GM23338 (cell line): ENCODE data around the gene SHISA3. TPM values are rescaled to one million over a fixed set of nuclear protein-coding genes. Genes with fewer than 3 reads are reported as not detected.

Source experiments
- ATAC-seq: fragments of 200-7000 bp; cut with Tn5 transposase; 3 replicates; pipeline ENCODE4 v1.9.1; 2020
- DNase-seq: peaks from one replicate; pipeline ENCODE4 v3.0.0-alpha.2; 2015; ENCODE audit warnings: low spot score
- H2AFZ ChIP-seq: fragments of 200-600 bp; sonication (generic); 2 replicates; pipeline ENCODE4 v1.8.0; 2016; ENCODE audit warnings: antibody characterized with exemption, mild to moderate bottlenecking, moderate library complexity
- H3F3A ChIP-seq: fragments of 200-600 bp; sonication (generic); replicated peaks from 2 replicates; pipeline ENCODE4 v1.8.0; 2017; ENCODE audit warnings: antibody characterized with exemption, mixed run types, low read depth
- H3K27ac ChIP-seq: fragments of 200-600 bp; sonication (generic); 2 replicates; pipeline ENCODE4 v1.6.1; 2016; ENCODE audit warnings: low read depth
- H3K27me3 ChIP-seq: fragments of 200-600 bp; sonication (generic); 2 replicates; pipeline ENCODE4 v1.8.0; 2016; ENCODE audit warnings: mild to moderate bottlenecking, mixed run types, moderate library complexity; ENCODE audit not compliant: insufficient read depth
- H3K36me3 ChIP-seq: fragments of 200-600 bp; sonication (generic); 2 replicates; pipeline ENCODE4 v1.8.0; 2016; ENCODE audit warnings: mild to moderate bottlenecking; ENCODE audit not compliant: insufficient read depth
- H3K4me1 ChIP-seq: fragments of 200-600 bp; sonication (generic); 2 replicates; pipeline ENCODE4 v1.8.0; 2016; ENCODE audit warnings: mild to moderate bottlenecking, moderate library complexity; ENCODE audit not compliant: insufficient read depth
- H3K4me2 ChIP-seq: fragments of 200-600 bp; sonication (generic); 2 replicates; pipeline ENCODE4 v1.7.1; 2017; ENCODE audit warnings: mixed run types
- H3K4me3 ChIP-seq: fragments of 200-600 bp; sonication (generic); 2 replicates; pipeline ENCODE4 v1.6.1; 2016; ENCODE audit warnings: mixed run types
- H3K79me2 ChIP-seq: fragments of 200-600 bp; sonication (generic); replicated peaks from 2 replicates; pipeline ENCODE4 v1.8.0; 2017; ENCODE audit warnings: mild to moderate bottlenecking; ENCODE audit not compliant: insufficient read depth
- H3K9me2 ChIP-seq: fragments of 200-600 bp; sonication (generic); 2 replicates; pipeline ENCODE4 v1.8.0; 2017; ENCODE audit not compliant: insufficient read depth
- H4K20me1 ChIP-seq: fragments of 200-600 bp; sonication (generic); replicated peaks from 2 replicates; pipeline ENCODE4 v1.8.0; 2017; ENCODE audit warnings: mild to moderate bottlenecking; ENCODE audit not compliant: insufficient read depth
- H3K27ac Mint-ChIP-seq: 2 replicates; pipeline ENCODE4 v1.8.0; 2020; ENCODE audit warnings: inconsistent platforms, mild to moderate bottlenecking, moderate library complexity, mixed read lengths
- H3K27me3 Mint-ChIP-seq: 3 replicates; pipeline ENCODE4 v1.8.0; 2022; ENCODE audit warnings: low read depth, mild to moderate bottlenecking, moderate library complexity, mixed read lengths, inconsistent platforms; ENCODE audit not compliant: insufficient read depth, poor library complexity
- H3K36me3 Mint-ChIP-seq: 3 replicates; pipeline ENCODE4 v1.8.0; 2021; ENCODE audit warnings: low read depth, mild to moderate bottlenecking, inconsistent platforms, moderate library complexity, mixed read lengths
- H3K4me1 Mint-ChIP-seq: 3 replicates; pipeline ENCODE4 v1.8.0; 2020; ENCODE audit warnings: mild to moderate bottlenecking, inconsistent platforms, mixed read lengths
- H3K4me3 Mint-ChIP-seq: 3 replicates; pipeline ENCODE4 v1.8.0; 2021; ENCODE audit warnings: moderate library complexity, mild to moderate bottlenecking, inconsistent platforms, mixed read lengths
- H3K9me3 Mint-ChIP-seq: 3 replicates; pipeline ENCODE4 v1.8.0; 2020; ENCODE audit warnings: moderate library complexity, mild to moderate bottlenecking, inconsistent platforms, mixed read lengths
- CREB1 ChIP-seq: fragments of 250-450 bp; sonication (Bioruptor Pico); IDR thresholded peaks from 2 replicates; pipeline ENCODE4 v1.5.0; 2020; ENCODE audit warnings: low read depth, mild to moderate bottlenecking, moderate library complexity
- EZH2 ChIP-seq: fragments of 200-600 bp; sonication (generic); IDR thresholded peaks from one replicate; pipeline ENCODE4 v1.8.0; 2017; ENCODE audit warnings: antibody characterized with exemption, mild to moderate bottlenecking, low read depth; ENCODE audit not compliant: unreplicated experiment
- EZH2phosphoT487 ChIP-seq: fragments of 200-600 bp; sonication (generic); IDR thresholded peaks from one replicate; pipeline ENCODE4 v1.8.1; 2018; ENCODE audit warnings: antibody characterized with exemption; ENCODE audit not compliant: unreplicated experiment
- JUNB ChIP-seq: IDR thresholded peaks from one replicate; pipeline ENCODE4 v1.6.1; 2016; ENCODE audit warnings: antibody characterized with exemption; ENCODE audit not compliant: unreplicated experiment
- NANOG ChIP-seq: IDR thresholded peaks from 2 replicates; pipeline ENCODE4 v1.6.1; 2016; ENCODE audit warnings: antibody characterized with exemption, borderline replicate concordance
- POLR2AphosphoS5 ChIP-seq: IDR thresholded peaks from 2 replicates; pipeline ENCODE4 v1.6.1; 2016; ENCODE audit warnings: antibody characterized with exemption, low read depth
- REST ChIP-seq: IDR thresholded peaks from one replicate; pipeline ENCODE4 v1.6.1; 2018; ENCODE audit warnings: antibody characterized with exemption; ENCODE audit not compliant: unreplicated experiment
- STAT1 ChIP-seq: IDR thresholded peaks from one replicate; pipeline ENCODE4 v1.6.1; 2016; ENCODE audit warnings: antibody characterized with exemption; ENCODE audit not compliant: unreplicated experiment
- ZNF114 ChIP-seq: fragments of 250-450 bp; sonication (Bioruptor Pico); IDR thresholded peaks from 2 replicates; pipeline ENCODE4 v1.5.0; 2020; ENCODE audit warnings: mild to moderate bottlenecking, moderate library complexity
- ZNF331 ChIP-seq: fragments of 250-450 bp; sonication (Bioruptor Pico); IDR thresholded peaks from 2 replicates; pipeline ENCODE4 v1.5.0; 2020; ENCODE audit warnings: low read depth, mild to moderate bottlenecking, moderate library complexity
- ZNF462 ChIP-seq: fragments of 250-450 bp; sonication (Bioruptor Pico); IDR thresholded peaks from 2 replicates; pipeline ENCODE4 v1.5.0; 2020; ENCODE audit warnings: mild to moderate bottlenecking, moderate library complexity
- polyA plus RNA-seq: library from polyadenylated mRNA; unstranded; fragments of >200 nt; fragmentation: Nextera tagmentation; extraction: Ambion mirVana; gene quantifications from 2 replicates; pipeline ENCODE4 v1.2.1, GENCODE V29; 2016
- total RNA-seq: library from RNA; depleted of rRNA; stranded (reverse); fragments of >200 nt; shearing (Covaris generic); gene quantifications from 2 replicates; pipeline ENCODE4 v1.2.3, GENCODE V29; 2014
- TF ChIP-seq, protein P1 (sequence below), 2 experiments: fragments of 200-600 bp in 1 of 2; sonication (generic) in 1 of 2; conservative IDR thresholded peaks; 2 replicates each; pipeline versions ENCODE4 v1.5.1 to v1.6.1; 2016 to 2017; ENCODE audit warnings: antibody characterized with exemption in 2 of 2, low read depth in 2 of 2, mild to moderate bottlenecking in 2 of 2, moderate library complexity in 1 of 2
- TF ChIP-seq, protein P2 (sequence below): IDR thresholded peaks from 2 replicates; pipeline ENCODE4 v1.6.1; 2016; ENCODE audit warnings: antibody characterized with exemption

Gene SHISA3
- total and polyA plus RNA-seq, 2 experiments from 2014 or later = 4.4 to 5.0 TPM

DNA sequence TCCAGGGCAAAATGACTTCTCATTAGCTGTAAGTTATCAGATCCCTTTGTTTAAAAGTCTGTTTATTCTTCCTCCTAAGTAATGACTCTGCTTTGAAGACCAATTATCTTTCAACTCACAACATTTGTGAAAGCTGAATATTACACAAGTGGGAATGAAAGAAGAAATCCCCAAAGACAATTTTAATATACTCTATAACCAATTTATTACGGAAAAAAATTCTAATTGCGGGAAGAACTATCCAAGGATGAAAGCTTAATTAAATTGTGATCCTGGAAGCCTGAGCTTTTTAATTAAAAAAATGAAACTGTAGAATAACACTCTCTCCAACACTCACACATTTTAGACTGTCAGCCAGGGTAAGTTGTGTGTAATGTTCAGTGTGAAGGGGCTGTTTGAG lies 15.6 kb upstream of the SHISA3 start:
- Mint-ChIP-seq H3K4me3 (no peak overlapping the region), H3K9me3 (no peaks in the 10 kb centered on the region), H3K27ac (no peak overlapping the region), H3K27me3 (peaks cover 5% of the 10 kb centered on the region), H3K4me1 (no peaks in the 10 kb centered on the region; the same call in 2 of the 3 replicates), H3K36me3 (no peaks in the 10 kb centered on the region)
- H3K4me3 ChIP-seq = no peak overlapping the region
- peak overlapping the region; percentile 8; the same call in 1 of the 2 replicates for H2AFZ ChIP-seq
- no peaks in the 10 kb centered on the region; the same call in 1 of the 2 replicates for H3K9me2 ChIP-seq
- H3K4me1 ChIP-seq = peaks cover 3% of the 10 kb centered on the region; the same call in 1 of the 2 replicates
- H3K36me3 ChIP-seq = no peaks in the 10 kb centered on the region
- ATAC-seq (no peak), DNase-seq (no peak)
- no peak for TF ChIP-seq ZNF114
- TF ChIP-seq POLR2AphosphoS5 = no peak
- no peak for TF ChIP-seq ZNF462 (CRISPR knock-in tag)
- TF ChIP-seq JUNB = no peak
- TF ChIP-seq, protein P1, sequence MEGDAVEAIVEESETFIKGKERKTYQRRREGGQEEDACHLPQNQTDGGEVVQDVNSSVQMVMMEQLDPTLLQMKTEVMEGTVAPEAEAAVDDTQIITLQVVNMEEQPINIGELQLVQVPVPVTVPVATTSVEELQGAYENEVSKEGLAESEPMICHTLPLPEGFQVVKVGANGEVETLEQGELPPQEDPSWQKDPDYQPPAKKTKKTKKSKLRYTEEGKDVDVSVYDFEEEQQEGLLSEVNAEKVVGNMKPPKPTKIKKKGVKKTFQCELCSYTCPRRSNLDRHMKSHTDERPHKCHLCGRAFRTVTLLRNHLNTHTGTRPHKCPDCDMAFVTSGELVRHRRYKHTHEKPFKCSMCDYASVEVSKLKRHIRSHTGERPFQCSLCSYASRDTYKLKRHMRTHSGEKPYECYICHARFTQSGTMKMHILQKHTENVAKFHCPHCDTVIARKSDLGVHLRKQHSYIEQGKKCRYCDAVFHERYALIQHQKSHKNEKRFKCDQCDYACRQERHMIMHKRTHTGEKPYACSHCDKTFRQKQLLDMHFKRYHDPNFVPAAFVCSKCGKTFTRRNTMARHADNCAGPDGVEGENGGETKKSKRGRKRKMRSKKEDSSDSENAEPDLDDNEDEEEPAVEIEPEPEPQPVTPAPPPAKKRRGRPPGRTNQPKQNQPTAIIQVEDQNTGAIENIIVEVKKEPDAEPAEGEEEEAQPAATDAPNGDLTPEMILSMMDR (conservative IDR thresholded peaks at IDR 0.05; ENCODE audit: low read depth in 2 of 2) = no peak
- no peak for TF ChIP-seq STAT1
- no peak for TF ChIP-seq ZNF331 (CRISPR knock-in tag)
- TF ChIP-seq, protein P2, sequence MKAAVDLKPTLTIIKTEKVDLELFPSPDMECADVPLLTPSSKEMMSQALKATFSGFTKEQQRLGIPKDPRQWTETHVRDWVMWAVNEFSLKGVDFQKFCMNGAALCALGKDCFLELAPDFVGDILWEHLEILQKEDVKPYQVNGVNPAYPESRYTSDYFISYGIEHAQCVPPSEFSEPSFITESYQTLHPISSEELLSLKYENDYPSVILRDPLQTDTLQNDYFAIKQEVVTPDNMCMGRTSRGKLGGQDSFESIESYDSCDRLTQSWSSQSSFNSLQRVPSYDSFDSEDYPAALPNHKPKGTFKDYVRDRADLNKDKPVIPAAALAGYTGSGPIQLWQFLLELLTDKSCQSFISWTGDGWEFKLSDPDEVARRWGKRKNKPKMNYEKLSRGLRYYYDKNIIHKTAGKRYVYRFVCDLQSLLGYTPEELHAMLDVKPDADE = no peak
- TF ChIP-seq EZH2phosphoT487 = no peak
- TF ChIP-seq NANOG = no peak
- no peak for TF ChIP-seq CREB1 (CRISPR knock-in tag)
- no peak for TF ChIP-seq REST
- TF ChIP-seq EZH2 = no peak
- no peak overlapping the region for H3K27ac ChIP-seq
- no peak overlapping the region for H3K4me2 ChIP-seq
- H3K79me2 ChIP-seq = no peaks in the 10 kb centered on the region
- H3F3A ChIP-seq = no peaks in the 10 kb centered on the region
- H4K20me1 ChIP-seq = no peaks in the 10 kb centered on the region
- no peaks in the 10 kb centered on the region for H3K27me3 ChIP-seq
